GM12892 (cell line): ENCODE results near the gene PRSS36.

ENCODE experiments used
- POLR2A ChIP-seq: IDR thresholded peaks from 2 replicates; pipeline ENCODE4 v1.6.1; 2011; ENCODE audit warnings: low read depth, low read length, control low read depth
- POLR2AphosphoS5 ChIP-seq: IDR thresholded peaks from 2 replicates; pipeline ENCODE4 v1.6.1; 2011; ENCODE audit warnings: low read depth, low read length, control low read depth
- TAF1 ChIP-seq: IDR thresholded peaks from 2 replicates; pipeline ENCODE4 v1.6.1; 2011; ENCODE audit warnings: low read depth, mild to moderate bottlenecking, control low read depth, low read length, borderline replicate concordance

GRCh38 chr16:31148281-31148728 lies 1.6 kb downstream of the PRSS36 start:
- TF ChIP-seq POLR2A, result no peak
- TF ChIP-seq POLR2AphosphoS5, result no peak
- no peak for TF ChIP-seq TAF1
